GM19455 (cell line): ENCODE measurements around the gene CABS1.

Source experiments
- ATAC-seq: cut with Tn5 transposase; IDR thresholded peaks from one replicate; pipeline ENCODE4 v1.9.1; 2021; ENCODE audit not compliant: unreplicated experiment

The CABS1 gene

GRCh38 chr4:70380578-70380977 lies 45.8 kb downstream of the CABS1 start:
- ATAC-seq, result no peak

DNA sequence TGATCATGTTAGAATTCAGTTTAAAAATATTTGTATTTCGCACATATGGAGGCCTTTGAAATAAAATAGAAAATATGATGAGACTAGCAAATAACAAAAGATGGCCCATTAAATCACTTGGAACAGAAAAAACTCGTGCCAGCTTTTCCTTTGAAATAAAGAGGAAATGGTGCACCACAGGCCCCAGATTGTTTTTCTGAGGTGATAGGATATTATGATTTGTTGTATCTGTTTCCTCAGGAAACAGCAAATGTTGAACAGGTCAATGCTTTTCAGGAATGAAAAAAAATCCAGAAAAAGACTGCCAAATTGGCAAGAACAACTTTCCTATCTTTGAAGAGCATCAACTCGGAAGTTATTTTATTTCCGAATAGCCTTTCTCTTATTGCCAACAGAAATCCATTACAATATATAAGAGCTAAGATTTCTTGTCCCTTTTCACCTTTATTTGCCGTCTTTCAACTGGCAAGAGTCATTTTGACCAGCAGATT lies 48.0 kb downstream of the CABS1 start, which contains the start of gene SMR3B:
TSS of gene SMR3B (plus strand) at position 441 of the 491 bp plus-strand sequence. CDS start 1,380 bp downstream, outside the sequence.
- ATAC-seq, result no peak
